ENCODE results near the gene ADAMTS12. TPM values are rescaled to one million over a fixed set of nuclear protein-coding genes. Genes with fewer than 3 reads are reported as not detected.

Gene ADAMTS12
- total RNA-seq, 1 experiment from 2014 or later = 0.92 TPM

DNA sequence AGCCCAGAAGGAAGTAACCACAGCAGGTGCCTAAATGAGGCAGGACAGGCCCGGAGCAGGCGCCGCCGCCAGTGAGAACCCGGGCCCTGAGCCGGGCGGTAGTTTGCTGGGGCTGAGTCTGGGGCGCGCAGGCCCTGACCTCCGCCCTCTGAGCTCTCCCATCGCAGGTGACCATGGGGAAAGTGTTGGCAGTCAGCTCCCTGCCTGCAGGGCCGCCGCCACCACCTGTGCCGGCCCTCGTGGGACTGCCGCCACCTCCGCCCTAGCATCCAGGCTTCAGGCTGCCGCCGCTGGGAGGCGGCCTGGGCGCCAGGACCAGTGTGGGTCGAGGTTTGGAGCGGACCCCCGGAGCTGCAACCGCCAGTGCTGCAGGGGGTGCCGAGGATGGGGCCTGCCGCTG, 389.9 kb downstream of the ADAMTS12 start:
- no peak for DNase-seq (ENCODE audit: extremely low read depth, low read depth)

DNA sequence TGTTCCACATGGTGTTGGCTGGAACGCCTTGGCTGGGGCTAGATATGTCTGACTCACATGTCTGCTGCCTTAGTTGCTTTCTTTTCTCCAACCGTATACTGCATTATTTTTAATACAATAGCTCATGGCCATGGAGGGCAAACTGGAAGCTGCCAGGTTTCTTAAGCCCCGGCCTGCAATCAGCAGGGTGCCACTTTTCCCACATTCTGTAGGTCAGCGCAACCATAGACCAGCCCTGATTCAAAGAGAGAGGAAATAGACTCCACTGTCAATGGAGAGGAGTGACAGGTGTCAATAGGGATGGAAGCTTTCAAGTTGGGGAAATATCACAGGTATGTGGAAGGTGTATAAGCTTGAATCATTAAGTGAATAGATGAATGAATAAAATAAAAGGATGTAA, 390.5 kb downstream of the ADAMTS12 start:
- DNase-seq (ENCODE audit: extremely low read depth, low read depth) = no peak

DNA sequence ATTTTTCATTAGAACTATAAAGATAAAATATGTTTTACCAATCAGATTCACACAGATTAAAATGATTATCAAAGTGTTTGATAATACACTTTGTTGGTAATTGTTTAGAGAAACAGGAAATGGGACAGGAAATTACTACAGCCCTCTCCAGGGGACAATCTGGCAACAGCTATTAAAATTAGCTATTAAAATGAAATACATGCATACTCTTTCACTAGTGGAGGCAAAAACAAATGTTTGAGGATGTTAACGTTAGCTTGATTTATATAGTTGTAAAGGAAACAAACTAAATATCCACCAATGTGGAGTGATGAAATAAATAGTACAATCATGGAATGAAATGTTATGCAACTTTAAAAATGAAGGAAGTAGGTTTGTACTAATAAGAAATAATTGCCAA, 397.3 kb downstream of the ADAMTS12 start:
- DNase-seq (ENCODE audit: extremely low read depth, low read depth) = no peak

DNA sequence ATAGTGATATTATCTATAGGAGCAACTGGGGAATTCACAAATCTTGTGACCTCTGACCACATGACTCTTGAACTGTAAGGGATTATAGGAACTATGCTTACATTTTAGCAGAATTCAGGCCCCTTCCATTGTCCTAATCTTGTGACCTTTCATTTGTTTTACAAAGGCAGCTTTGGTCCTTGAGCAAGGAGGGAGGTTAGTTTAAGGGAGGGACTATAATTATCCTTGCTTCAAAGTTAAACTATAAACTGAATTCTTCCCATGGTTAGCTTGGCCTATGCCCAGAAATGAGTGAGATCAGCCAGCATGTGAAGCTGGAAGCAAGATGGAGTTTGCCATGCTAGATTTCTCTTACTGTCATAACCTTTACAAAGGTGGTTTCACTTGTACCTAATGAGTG, 399.8 kb downstream of the ADAMTS12 start:
- no peak for DNase-seq (ENCODE audit: extremely low read depth, low read depth)

DNA sequence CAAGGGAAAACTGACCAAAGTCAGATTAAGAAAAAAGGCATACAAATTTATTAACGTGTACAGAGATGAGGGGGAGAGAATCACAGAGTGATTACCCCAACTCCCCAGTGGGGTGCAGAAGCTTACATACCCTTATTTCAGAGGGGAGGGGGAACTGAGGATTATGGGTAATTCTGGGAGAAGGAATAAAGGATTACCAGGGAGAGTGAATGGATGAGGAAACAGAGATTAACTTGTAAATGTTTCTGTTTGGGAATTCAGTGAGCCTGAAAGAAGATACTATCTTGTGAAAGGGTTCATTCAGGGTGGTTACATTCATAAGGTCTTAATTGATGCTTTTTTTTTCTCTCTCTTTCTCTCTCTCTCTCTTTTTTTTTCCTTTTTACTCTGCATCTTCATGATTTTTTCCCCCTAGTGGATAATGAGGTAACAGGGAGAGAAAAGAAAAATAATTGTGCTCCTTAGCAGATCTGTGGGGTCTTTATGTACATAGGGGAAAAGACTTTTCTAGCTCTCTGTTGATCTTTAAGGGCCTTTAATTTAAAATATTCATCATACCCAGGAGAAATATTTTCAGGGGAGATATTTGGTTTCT, 401.6 kb downstream of the ADAMTS12 start:
- DNase-seq (ENCODE audit: extremely low read depth, low read depth) = no peak

DNA sequence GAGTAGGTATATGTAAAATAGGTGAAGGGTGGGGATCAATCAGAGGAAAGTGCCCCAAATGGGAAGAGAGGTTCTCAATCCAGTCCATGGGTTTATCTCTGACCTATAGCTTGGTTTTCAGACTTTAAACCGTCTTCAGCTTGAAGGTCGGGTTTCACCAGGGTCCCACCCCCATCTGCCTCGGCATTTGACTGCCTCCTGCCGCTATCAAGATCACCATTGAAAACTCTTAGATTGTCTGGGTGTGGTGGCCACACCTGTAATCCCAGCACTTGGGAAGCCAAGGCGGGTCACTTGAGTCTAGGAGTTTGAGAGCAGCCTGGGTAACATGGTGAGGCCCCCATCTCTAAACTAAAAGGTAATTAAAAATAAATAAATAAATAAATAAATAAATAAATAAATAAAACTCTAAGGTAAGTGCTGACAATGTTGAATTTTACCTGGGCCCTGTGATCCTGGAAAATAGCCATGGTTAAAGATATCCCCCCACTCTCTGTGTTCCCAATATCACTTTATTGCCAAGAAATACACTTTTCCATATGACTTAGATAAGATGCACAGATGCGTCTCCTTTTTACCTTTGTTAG, 402.2 kb downstream of the ADAMTS12 start:
- DNase-seq (ENCODE audit: extremely low read depth, low read depth) = no peak

DNA sequence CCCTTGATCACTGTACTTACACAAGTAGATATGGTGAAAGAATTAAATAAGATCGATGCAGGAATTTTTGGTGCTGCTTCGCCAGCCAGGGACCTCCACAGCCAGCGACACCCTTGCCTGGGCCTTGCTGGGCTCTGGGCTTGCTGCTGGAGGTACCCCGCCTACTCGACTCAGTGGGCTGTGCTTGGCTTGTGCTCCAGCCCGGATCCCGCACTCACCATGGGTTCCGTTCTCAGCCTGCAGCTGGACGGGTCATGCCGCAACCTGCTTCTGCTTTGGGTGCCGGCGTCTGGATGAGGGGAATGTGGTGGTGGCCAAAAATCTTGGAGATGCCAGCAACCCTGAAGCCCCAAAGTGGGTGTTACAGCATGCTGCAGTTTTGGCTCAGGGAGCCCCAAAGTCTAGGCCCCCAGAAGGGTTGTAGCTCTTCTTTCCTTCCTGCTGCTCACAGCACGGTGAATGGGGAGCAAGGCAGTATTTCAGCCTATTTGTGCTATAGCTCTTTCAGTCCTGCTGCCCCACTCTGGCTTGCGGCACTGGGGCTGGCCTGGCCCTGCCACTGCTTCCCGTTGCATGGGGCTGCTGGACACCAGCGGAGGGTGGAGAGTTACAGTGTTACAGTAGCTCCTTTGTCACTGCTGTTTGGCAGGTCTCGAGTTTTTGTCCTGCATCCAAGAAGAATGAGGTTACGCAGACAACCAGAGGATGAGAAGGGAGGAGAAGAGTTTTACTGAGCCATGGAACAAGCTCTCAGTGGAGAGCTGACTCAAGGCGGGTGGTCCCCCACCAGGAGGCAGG, 403.0 kb downstream of the ADAMTS12 start:
- no peak for DNase-seq (ENCODE audit: extremely low read depth, low read depth)

DNA sequence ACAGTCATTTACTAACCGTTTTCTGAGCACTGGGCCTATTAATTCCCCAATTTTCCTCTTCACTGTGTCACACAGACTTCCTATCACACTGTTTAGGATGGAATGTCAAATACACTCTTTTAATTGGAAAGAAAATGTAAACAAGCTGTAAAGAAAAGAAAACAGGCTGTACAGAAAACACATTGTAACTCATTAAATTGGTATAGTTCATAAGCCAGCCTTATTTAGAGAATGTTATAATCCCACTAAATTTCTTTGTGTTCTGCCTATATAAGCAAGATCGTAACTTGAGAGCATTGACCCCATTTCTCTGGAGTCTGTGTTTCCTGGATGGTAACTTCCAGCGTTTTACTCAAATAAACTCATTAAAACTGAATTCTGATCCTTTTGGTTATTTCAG, 404.6 kb downstream of the ADAMTS12 start:
- no peak for DNase-seq (ENCODE audit: extremely low read depth, low read depth)

DNA sequence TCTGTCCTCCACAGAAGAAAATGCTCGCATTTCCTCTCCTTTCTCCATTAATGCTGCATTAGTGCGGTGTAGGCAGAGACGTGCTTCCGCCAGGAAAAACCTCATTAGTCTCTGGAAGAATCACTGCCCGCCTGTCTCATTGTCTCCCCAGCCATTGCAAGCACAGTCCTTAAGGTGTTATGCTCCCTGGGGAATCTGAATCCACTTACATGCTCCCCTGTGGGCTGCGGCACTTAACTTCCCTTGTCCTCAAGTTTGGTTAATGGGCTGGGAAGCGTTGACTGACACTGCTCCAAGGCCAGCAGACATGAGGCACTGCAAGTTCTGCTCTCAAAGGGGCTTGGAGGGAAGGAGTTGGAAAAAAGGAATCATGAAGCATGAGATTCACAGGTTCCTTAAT, 409.5 kb downstream of the ADAMTS12 start:
- no peak for DNase-seq (ENCODE audit: extremely low read depth, low read depth)

DNA sequence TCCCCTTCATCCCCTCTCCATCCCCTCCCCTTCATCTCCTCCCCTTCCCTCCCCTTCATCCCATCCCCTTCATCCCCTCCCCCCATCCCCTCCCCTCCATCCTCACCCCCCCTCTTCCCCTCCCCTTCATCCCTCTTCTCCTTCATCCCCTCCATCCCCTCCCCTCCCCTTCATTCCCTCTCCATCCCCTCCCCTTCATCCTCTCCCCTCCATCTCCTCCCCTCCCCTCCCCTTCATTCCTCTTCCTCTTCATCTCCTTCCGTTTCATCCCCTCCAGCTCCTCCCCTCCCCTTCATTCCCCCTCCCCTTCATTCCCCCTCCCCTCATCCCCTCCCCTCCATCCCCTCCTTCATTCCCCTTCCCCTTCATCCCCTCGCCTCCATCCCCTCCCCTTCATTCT, 410.9 kb downstream of the ADAMTS12 start:
- DNase-seq (ENCODE audit: extremely low read depth, low read depth) = no peak

DNA sequence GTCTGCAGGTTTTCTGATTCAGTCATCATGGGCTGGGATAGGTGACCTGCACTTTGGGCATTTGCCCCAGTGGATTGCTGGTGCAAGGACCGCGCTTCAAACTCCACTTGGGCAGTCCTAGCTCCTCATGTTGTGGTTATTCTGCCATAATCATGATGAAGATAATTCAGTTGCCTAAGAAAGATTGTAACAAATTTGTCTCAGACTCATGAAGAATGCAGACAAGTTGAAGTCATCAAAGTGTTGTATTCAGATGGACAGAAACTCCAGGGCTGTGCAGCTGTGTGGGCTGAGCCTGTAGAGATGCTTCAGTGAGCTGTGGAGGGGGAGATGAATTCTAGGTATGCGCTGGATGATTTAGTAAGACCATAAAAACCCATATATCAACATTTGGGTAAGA, 412.5 kb downstream of the ADAMTS12 start:
- no peak for DNase-seq (ENCODE audit: extremely low read depth, low read depth)

DNA sequence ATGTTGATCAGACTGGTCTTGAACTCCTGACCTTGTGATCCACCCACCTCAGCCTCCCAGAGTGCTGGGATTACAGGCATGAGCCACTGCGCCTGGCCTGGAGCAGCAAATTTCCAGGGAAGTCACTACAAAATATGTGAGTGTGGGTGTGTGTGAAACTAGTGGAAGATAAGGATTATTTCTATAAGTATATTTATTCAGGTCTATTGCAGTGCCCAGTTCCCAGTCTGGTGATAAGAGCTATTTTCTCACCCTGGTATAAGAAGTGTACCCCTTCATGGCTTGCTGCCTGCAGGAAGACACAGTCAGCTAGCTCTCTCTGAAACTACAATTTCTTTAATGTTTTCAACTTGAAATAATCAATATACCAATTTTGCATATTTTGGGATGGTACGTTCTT, 414.0 kb downstream of the ADAMTS12 start:
- DNase-seq (ENCODE audit: extremely low read depth, low read depth) = no peak

DNA sequence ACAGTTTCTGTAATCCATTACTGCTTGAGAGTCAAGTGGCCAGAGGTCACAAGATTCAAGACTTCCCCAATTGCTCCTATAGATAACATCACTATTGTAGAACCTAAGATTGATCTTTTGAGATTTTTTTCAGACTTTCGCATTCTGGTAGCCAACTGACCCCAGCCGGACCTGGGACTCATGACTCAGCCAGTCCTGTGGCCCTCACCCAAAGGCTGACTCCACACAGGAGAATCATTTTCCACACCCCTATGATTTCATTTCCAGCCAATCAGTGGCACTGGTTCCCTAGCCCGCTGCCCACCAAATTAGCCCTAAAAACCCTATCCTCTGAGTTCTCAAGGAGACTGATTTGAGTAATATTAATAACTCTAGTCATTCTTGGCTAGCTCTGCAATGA, 414.8 kb downstream of the ADAMTS12 start:
- DNase-seq (ENCODE audit: extremely low read depth, low read depth) = no peak

DNA sequence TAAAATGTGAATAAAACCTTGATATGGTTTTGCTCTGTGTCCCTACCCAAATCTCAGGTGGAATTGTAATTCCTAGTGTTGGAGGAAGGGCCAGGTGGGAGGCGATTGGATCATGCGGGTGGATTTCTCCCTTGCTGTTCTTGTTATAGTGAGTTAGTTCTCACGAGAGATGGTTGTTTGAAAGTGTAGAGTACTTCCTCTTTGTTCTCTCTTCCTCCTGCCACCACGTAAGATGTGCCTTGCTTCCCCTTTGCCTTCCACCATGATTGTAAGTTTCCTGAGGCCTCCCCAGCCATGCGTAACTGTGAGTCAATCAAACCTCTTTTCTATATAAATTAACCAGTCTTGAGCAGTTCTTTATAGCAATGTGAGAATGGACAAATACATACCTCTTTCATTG, 416.1 kb downstream of the ADAMTS12 start:
- DNase-seq (ENCODE audit: extremely low read depth, low read depth) = no peak

DNA sequence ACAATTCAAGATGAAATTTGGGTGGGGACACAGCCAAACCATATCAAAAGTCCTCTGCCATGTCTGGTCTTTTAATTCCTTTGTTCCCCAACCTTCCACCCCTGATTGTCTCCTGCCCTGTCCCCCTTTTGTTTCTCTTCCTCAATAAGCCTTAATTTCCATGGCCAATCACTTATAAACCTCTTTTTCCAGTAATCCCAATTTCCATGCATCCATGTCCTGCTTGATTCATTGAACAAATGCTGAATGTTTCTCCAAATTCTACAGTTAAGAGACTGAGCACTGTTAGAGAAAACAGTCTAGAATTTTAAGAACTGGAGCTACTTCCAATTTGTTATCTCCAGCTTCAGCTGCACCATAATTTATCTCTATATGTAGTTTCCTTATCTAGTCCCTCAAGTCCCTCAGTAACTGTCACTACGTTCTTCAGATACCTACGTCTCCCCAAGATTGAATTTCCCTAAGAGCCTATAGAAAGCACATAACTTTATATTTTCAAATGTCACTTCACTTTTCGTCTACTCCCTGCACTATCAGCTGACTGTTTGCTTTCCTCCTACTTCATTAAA, 416.8 kb downstream of the ADAMTS12 start:
- DNase-seq (ENCODE audit: extremely low read depth, low read depth) = no peak

DNA sequence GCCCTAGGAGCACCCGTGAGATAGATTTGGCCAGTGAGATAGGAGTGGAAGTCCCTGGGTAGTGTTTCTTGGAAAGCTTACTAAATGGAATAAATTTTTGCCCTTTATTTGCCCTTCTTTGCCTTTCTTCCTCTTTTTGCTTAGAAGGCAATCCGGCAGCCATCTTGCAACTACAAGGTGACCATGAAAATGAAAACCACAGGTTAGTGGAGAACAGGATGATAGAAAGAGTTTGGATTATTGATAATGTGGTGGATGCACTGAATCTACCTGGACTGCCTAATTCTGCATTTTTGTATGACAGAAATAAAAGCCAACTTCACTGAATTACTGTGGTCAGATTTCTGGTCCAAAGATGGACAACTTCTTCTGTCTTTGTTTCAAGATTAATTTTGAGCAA, 417.8 kb downstream of the ADAMTS12 start:
- no peak for DNase-seq (ENCODE audit: extremely low read depth, low read depth)

Small RNA genes lying within 50 kb of the gene (small RNA-seq; reads per million reads assigned to genes)
- 0 reads per million in 2 experiments for gene RNU6-923P

Other genes starting within 250 kb of the ADAMTS12 start
- gene RXFP3, start 44.4 kb upstream of the ADAMTS12 start, total RNA-seq (2014; rRNA removed; shearing (Covaris generic)) = not detected in 2 replicates
- gene SLC45A2, start 92.7 kb upstream of the ADAMTS12 start, total RNA-seq (2014; rRNA removed; shearing (Covaris generic)) = not detected in 2 replicates
- 8.3 and 10.4 TPM in 2 replicates for gene AMACR, start 116.1 kb upstream of the ADAMTS12 start, total RNA-seq (2014; rRNA removed; shearing (Covaris generic))
- 0.49 and 0.69 TPM in 2 replicates for gene C1QTNF3, start 151.2 kb upstream of the ADAMTS12 start, total RNA-seq (2014; rRNA removed; shearing (Covaris generic))

Measured in NCI-H460 (cell line).